Pancreas (tissue), 10 donors: ENCODE data around the gene BAZ1B. TPM values are rescaled to one million over a fixed set of nuclear protein-coding genes. Genes with fewer than 3 reads are reported as not detected.
A peak's percentile ranks its signal among the peaks of the same experiment; 100 is the strongest.

Source experiments
- ATAC-seq, 4 donors: fragments of 200-7000 bp; cut with Tn5 transposase; one replicate each; pipeline versions ENCODE4 v1.8.0 to v1.9.1; 2020; ENCODE audit warnings: mild to moderate bottlenecking in 4 of 4, moderate library complexity in 4 of 4
- DNase-seq, 6 donors: peaks; one replicate each; pipeline ENCODE4 v3.0.0-alpha.2; 2020
- FAIRE-seq: peaks from 2 replicates; lab custom pipeline; 2012; peaks lifted over from hg19 to GRCh38; lab: Jason Lieb, UNC
- H3K27ac ChIP-seq, 4 donors: fragments of 200-600 bp; sonication (generic); 1 replicate in 3 of 4; 2 replicates in 1 of 4; pipeline versions ENCODE4 v1.5.0 to v1.8.0; 2020
- H3K27me3 ChIP-seq, 4 donors: fragments of 200-600 bp; one replicate each; pipeline ENCODE4 v1.8.0; 2021
- H3K36me3 ChIP-seq, 3 donors: fragments of 200-600 bp; sonication (generic) in 1 of 3; one replicate each; pipeline versions ENCODE4 v1.5.0 to v1.8.0; 2020 to 2021
- H3K4me1 ChIP-seq, 3 donors: fragments of 200-600 bp; one replicate each; pipeline ENCODE4 v1.8.0; 2021
- H3K4me3 ChIP-seq, 4 donors: fragments of 200-600 bp; sonication (generic) in 2 of 4; one replicate each; pipeline versions ENCODE4 v1.5.0 to v1.8.0; 2020 to 2021
- H3K9me3 ChIP-seq, 4 donors: fragments of 200-600 bp; one replicate each; pipeline ENCODE4 v1.8.0; 2021
- WGBS, 2 donors: extraction: QIAGEN DNeasy Blood & Tissue Kit; methylation state at CpG; one replicate each; pipeline ENCODE4 v1.1.7; 2013; 5-methylcytosine and 5-hydroxymethylcytosine counted together
- intact Hi-C, 3 donors: fragments of 100-400 bp; cut with DNase I; formaldehyde crosslinking; loops; one replicate each; pipeline versions ENCODE4 v1.11.1 to v1.14.2; 2022
- polyA plus RNA-seq, 2 donors: library from polyadenylated mRNA; stranded (reverse); fragments of 200-250 nt; gene quantifications; one replicate each; pipeline ENCODE4 v1.2.3, GENCODE V29; 2013
- total RNA-seq, 6 donors: library from RNA; stranded (reverse); fragmentation: NEBNext Ultra II Directional in 4 of 6; extraction: Animal tissue kit (Norgen Biotek cat#: 25700) in 4 of 6; gene quantifications; one replicate each; pipeline versions ENCODE4 v1.2.1 to v1.2.4, GENCODE V29; 2021 to 2023
- TF ChIP-seq, protein P1 (sequence below), 4 donors: fragments of 200-600 bp; sonication (generic) in 3 of 4; IDR thresholded peaks; one replicate each; pipeline versions ENCODE4 v1.5.0 to v1.8.0; 2021; ENCODE audit warnings: antibody characterized with exemption in 4 of 4
- donor health status: healthy with polysubstance abuse.
- donor health status: DM: no; HTN: no; CAD: no; lungs with moderate emphysema.
- donor health status: DM: no; HTN: no; CAD: no.
- donor health status: control.
- donor health status: control.
- donor health status: Bipolar disorder and iron deficiency.
- donor health status: DM: yes; HTN: yes; CAD: no.
- donor health status: DM: no; HTN: no; CAD: no.
- donor health status: DM: no; HTN: no; CAD: no.
- donor health status: DM: yes; HTN: yes; CAD: no.

Gene BAZ1B
- total and polyA plus RNA-seq, 8 donors: 11.6 to 29.0 (median 17.5) TPM

GRCh38 chr7:73435471-73436009 is 86.6 kb downstream of the BAZ1B start:
- FAIRE-seq (no peak), ATAC-seq (no peak), DNase-seq (peak in 1 of 6 donors; percentile 66)
- H3K4me3 ChIP-seq: no peak overlapping the region
- peaks cover 0 to 6% (median 0%) of the 10 kb centered on the region in 3 donors for H3K36me3 ChIP-seq
- WGBS, 2 donors: 79 to 80% methylated on average over 28 of the region's 28 CpGs
- TF ChIP-seq, protein P1, sequence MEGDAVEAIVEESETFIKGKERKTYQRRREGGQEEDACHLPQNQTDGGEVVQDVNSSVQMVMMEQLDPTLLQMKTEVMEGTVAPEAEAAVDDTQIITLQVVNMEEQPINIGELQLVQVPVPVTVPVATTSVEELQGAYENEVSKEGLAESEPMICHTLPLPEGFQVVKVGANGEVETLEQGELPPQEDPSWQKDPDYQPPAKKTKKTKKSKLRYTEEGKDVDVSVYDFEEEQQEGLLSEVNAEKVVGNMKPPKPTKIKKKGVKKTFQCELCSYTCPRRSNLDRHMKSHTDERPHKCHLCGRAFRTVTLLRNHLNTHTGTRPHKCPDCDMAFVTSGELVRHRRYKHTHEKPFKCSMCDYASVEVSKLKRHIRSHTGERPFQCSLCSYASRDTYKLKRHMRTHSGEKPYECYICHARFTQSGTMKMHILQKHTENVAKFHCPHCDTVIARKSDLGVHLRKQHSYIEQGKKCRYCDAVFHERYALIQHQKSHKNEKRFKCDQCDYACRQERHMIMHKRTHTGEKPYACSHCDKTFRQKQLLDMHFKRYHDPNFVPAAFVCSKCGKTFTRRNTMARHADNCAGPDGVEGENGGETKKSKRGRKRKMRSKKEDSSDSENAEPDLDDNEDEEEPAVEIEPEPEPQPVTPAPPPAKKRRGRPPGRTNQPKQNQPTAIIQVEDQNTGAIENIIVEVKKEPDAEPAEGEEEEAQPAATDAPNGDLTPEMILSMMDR (IDR thresholded peaks at IDR 0.05): no peak
- intact Hi-C loops: no loop called here
- no peaks in the 10 kb centered on the region for H3K4me1 ChIP-seq
- no peaks in the 10 kb centered on the region for H3K9me3 ChIP-seq
- no peak overlapping the region for H3K27ac ChIP-seq
- no peaks in the 10 kb centered on the region for H3K27me3 ChIP-seq

- FAIRE-seq: no peak
These were observed 87.4 kb downstream of the BAZ1B start for GRCh38 chr7:73434701-73435069.

DNA sequence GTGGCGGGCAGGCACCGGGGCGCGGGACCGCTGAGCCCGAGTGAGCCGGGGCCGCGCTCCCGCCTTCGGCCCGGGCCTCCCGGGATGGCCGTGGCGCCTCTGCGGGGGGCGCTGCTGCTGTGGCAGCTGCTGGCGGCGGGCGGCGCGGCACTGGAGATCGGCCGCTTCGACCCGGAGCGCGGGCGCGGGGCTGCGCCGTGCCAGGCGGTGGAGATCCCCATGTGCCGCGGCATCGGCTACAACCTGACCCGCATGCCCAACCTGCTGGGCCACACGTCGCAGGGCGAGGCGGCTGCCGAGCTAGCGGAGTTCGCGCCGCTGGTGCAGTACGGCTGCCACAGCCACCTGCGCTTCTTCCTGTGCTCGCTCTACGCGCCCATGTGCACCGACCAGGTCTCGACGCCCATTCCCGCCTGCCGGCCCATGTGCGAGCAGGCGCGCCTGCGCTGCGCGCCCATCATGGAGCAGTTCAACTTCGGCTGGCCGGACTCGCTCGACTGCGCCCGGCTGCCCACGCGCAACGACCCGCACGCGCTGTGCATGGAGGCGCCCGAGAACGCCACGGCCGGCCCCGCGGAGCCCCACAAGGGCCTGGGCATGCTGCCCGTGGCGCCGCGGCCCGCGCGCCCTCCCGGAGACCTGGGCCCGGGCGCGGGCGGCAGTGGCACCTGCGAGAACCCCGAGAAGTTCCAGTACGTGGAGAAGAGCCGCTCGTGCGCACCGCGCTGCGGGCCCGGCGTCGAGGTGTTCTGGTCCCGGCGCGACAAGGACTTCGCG is 88.0 kb downstream of the BAZ1B start:
- 34 to 40% methylated on average over 91 to 110 of the region's 110 CpGs for WGBS, 2 donors
- Histone ChIP-seq H3K9me3 (no peaks in the 10 kb centered on the region), H3K27me3 (no peaks in the 10 kb centered on the region), H3K4me3 (peak overlapping the region in 3 of 4 donors; percentile 10 to 45 (median 32)), H3K27ac (no peak overlapping the region), H3K4me1 (no peaks in the 10 kb centered on the region), H3K36me3 (no peaks in the 10 kb centered on the region)
- DNase-seq (peak in 1 of 6 donors; percentile 69), ATAC-seq (peak in 3 of 4 donors; percentile 3 to 25 (median 20)), FAIRE-seq (no peak)
- intact Hi-C loops: no loop called here
- TF ChIP-seq, protein P1 (IDR thresholded peaks at IDR 0.05): no peak

More at GRCh38 chr7:73434701-73435069, 87.4 kb downstream of the BAZ1B start:
- intact Hi-C loops: no loop called here
- no peak for ATAC-seq
- Histone ChIP-seq H3K4me1 (no peaks in the 10 kb centered on the region), H3K36me3 (no peaks in the 10 kb centered on the region), H3K27me3 (no peaks in the 10 kb centered on the region), H3K27ac (no peak overlapping the region), H3K4me3 (no peak overlapping the region), H3K9me3 (no peaks in the 10 kb centered on the region)
- DNase-seq: peak in 1 of 6 donors; percentile 67
- TF ChIP-seq, protein P1 (IDR thresholded peaks at IDR 0.05): no peak
- WGBS, 2 donors: 95 to 97% methylated on average over 22 to 26 of the region's 26 CpGs

- Histone ChIP-seq H3K27me3 (no peaks in the 10 kb centered on the region), H3K27ac (no peak overlapping the region), H3K4me3 (no peak overlapping the region), H3K9me3 (no peaks in the 10 kb centered on the region), H3K36me3 (no peaks in the 10 kb centered on the region), H3K4me1 (no peaks in the 10 kb centered on the region)
- no peak for FAIRE-seq
- intact Hi-C loops: no loop called here
- TF ChIP-seq, protein P1 (IDR thresholded peaks at IDR 0.05): no peak
- no peak for ATAC-seq
- no peak for DNase-seq
- WGBS, 2 donors: 87 to 94% methylated on average over 11 of the region's 11 CpGs
These were observed 89.4 kb downstream of the BAZ1B start for GRCh38 chr7:73432676-73433075.
